Aorta (tissue), 5 donors: Measurements from ENCODE around the gene LLGL2. TPM values are rescaled to one million over a fixed set of nuclear protein-coding genes. Genes with fewer than 3 reads are reported as not detected.

ENCODE experiments used
- ATAC-seq: fragments of 200-7000 bp; cut with Tn5 transposase; one replicate; pipeline ENCODE4 v1.9.1; 2022; ENCODE audit warnings: moderate library complexity; ENCODE audit not compliant: low FRiP score
- DNase-seq, 2 donors: peaks; one replicate each; pipeline ENCODE4 v3.0.0-alpha.2; 2020
- H3K27ac ChIP-seq, 2 donors: one replicate each; pipeline ENCODE4 v1.5.1; 2013; ENCODE audit warnings: low read length in 2 of 2, mild to moderate bottlenecking in 2 of 2, moderate library complexity in 2 of 2, control low read depth in 1 of 2, inconsistent platforms in 1 of 2, low read depth in 1 of 2
- H3K27me3 ChIP-seq, 2 donors: one replicate each; pipeline ENCODE4 v1.6.1; 2013; ENCODE audit warnings: control low read depth in 1 of 2, low read length in 1 of 2, mild to moderate bottlenecking in 1 of 2, moderate library complexity in 1 of 2; ENCODE audit not compliant: insufficient read depth in 2 of 2, control insufficient read depth in 1 of 2
- H3K36me3 ChIP-seq, 2 donors: one replicate each; pipeline ENCODE4 v1.6.1; 2013; ENCODE audit warnings: control low read depth in 1 of 2, low read length in 1 of 2, mild to moderate bottlenecking in 1 of 2; ENCODE audit not compliant: insufficient read depth in 2 of 2, control insufficient read depth in 1 of 2
- H3K4me1 ChIP-seq, 2 donors: one replicate each; pipeline ENCODE4 v1.6.1; 2013; ENCODE audit warnings: low read length in 2 of 2, control low read depth in 1 of 2, mild to moderate bottlenecking in 1 of 2, moderate library complexity in 1 of 2; ENCODE audit not compliant: insufficient read depth in 2 of 2, control insufficient read depth in 1 of 2
- H3K4me3 ChIP-seq, 2 donors: one replicate each; pipeline ENCODE4 v1.5.1; 2013; ENCODE audit warnings: low read length in 2 of 2, control low read depth in 1 of 2, mild to moderate bottlenecking in 1 of 2
- H3K9me3 ChIP-seq: one replicate; pipeline ENCODE4 v1.6.1; 2013; ENCODE audit warnings: mild to moderate bottlenecking, low read length; ENCODE audit not compliant: control insufficient read depth
- WGBS, 2 donors: extraction: QIAGEN DNeasy Blood & Tissue Kit; methylation state at CpG; one replicate each; pipeline ENCODE4 v1.1.7; 2013; 5-methylcytosine and 5-hydroxymethylcytosine counted together
- intact Hi-C, 2 donors: fragments of 100-400 bp; cut with DNase I; formaldehyde crosslinking; loops; one replicate each; pipeline versions ENCODE4 v1.14.2 to v1.15.0; 2022
- polyA plus RNA-seq, 2 donors: library from polyadenylated mRNA; stranded (reverse); fragments of 200-250 nt; gene quantifications; one replicate each; pipeline ENCODE4 v1.2.3, GENCODE V29; 2013
- total RNA-seq, 2 donors: library from RNA; stranded (reverse); fragmentation: NEBNext Ultra II Directional; extraction: Animal tissue kit (Norgen Biotek cat#: 25700); gene quantifications; one replicate each; pipeline ENCODE4 v1.2.1, GENCODE V29; 2021
- donor health status: healthy with polysubstance abuse.
- donor health status: Bipolar disorder and iron deficiency.
- donor health status: DM: no; HTN: no; CAD: no.
- donor health status: DM: no; HTN: no; CAD: no.
- donor health status: DM: yes; HTN: yes; CAD: no.

LLGL2 gene
- total and polyA plus RNA-seq, 4 donors: 9.7 to 14.4 (median 10.6) TPM

DNA sequence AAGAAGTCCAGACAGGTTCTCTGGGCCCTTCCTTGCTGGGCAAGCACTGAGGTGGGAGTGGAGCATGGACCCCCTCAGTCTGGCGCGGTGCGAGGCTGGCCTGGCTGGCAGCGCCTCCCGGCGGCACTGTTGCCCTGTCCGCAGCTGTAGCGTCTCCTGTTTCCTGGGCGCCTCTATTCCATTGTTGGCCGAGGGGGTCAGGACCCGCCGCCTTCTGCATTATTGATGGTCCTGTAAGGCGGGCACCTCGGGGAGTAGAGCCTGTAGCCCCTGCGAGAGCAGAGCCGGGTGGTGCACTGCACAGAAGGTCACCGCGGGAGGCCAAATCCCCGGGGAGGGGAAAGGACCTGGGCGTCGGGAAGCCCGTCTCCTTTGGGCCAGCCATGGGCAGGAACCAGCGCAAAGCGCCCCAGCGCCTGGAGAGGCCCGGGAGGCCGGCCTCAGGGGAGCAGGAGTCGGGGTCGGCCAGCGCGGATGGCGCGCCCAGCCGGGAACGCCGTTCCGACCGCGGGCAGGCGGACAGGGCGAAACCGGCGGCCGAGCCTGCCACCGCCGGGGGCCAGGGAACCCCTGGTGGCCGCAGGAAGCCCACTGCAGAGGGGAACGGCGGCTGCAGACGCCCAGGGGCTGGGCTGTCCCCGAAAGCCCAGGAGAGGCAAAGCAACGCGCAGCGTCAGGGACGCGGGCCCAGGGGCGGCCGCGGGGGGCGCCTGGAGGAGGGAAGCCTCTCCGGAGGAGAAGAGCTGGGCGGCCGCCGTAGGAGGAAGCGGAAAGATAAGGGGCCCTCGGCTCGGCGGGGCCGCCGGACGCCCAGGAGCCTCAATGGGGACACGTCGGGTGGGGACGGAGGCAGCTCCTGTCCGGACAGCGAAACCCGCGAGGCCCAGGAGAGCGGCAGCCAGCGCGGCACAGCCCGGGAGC, 62.4 kb downstream of the LLGL2 start, which contains the start of gene MYO15B:
Gene MYO15B (plus strand): TSS at position 126 of the 921 bp plus-strand sequence. CDS start 258 bp downstream, at position 384.
- peak; percentile 82 to 89 for DNase-seq
- WGBS, 2 donors: 11% methylated on average over 71 to 82 of the region's 82 CpGs
- Histone ChIP-seq H3K36me3 (no peaks in the 10 kb centered on the region), H3K9me3 (no peaks in the 10 kb centered on the region), H3K27ac (peak within 1 kb of the TSS in 1 of 2 donors; percentile 45), H3K27me3 (no peaks in the 10 kb centered on the region), H3K4me3 (peak within 1 kb of the TSS in 1 of 2 donors; percentile 3), H3K4me1 (no peaks in the 10 kb centered on the region)
- ATAC-seq: peak; percentile 57
- intact Hi-C loops: loop anchor here (2.0 to 5.0 kb wide), 3 partner anchors 71 to 161 kb away; partner anchors contain the start of genes CASKIN2 (in 1 of the 2) and TSEN54 (in 1 of the 2)

DNA sequence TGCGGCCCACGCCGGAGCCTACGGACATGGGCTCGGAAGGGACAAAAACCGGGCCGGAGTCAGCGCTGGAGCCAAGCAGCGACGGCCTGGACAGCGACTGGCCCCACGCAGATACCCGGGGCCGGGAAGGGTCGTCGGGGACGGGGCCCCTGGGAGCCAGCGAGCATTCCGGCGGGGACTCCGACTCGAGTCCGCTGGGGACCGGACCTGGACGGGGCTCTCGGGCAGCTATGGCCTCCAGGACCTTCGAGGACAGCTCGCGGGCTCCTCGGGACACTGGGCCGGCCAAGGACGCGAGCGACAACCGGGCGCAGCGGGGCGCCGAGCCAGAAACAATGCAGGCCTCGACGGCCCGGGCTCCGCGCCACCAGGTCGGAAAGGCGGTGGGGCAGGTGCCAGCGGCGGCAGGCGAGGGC, 63.1 kb downstream of the LLGL2 start:
- H3K9me3 ChIP-seq: no peaks in the 10 kb centered on the region
- 1 to 2% methylated on average over 35 to 49 of the region's 49 CpGs for WGBS, 2 donors
- peak overlapping the region in 1 of 2 donors; percentile 45 for H3K27ac ChIP-seq
- intact Hi-C loops: loop anchor here (2.0 to 5.0 kb wide), 3 partner anchors 71 to 162 kb away; partner anchors contain the start of genes CASKIN2 (in 1 of the 2) and TSEN54 (in 1 of the 2)
- peak overlapping the region in 1 of 2 donors; percentile 3 for H3K4me3 ChIP-seq
- H3K36me3 ChIP-seq: no peaks in the 10 kb centered on the region
- no peaks in the 10 kb centered on the region for H3K4me1 ChIP-seq
- no peaks in the 10 kb centered on the region for H3K27me3 ChIP-seq
- ATAC-seq (peak; percentile 23), DNase-seq (peak; percentile 65 to 87)

DNA sequence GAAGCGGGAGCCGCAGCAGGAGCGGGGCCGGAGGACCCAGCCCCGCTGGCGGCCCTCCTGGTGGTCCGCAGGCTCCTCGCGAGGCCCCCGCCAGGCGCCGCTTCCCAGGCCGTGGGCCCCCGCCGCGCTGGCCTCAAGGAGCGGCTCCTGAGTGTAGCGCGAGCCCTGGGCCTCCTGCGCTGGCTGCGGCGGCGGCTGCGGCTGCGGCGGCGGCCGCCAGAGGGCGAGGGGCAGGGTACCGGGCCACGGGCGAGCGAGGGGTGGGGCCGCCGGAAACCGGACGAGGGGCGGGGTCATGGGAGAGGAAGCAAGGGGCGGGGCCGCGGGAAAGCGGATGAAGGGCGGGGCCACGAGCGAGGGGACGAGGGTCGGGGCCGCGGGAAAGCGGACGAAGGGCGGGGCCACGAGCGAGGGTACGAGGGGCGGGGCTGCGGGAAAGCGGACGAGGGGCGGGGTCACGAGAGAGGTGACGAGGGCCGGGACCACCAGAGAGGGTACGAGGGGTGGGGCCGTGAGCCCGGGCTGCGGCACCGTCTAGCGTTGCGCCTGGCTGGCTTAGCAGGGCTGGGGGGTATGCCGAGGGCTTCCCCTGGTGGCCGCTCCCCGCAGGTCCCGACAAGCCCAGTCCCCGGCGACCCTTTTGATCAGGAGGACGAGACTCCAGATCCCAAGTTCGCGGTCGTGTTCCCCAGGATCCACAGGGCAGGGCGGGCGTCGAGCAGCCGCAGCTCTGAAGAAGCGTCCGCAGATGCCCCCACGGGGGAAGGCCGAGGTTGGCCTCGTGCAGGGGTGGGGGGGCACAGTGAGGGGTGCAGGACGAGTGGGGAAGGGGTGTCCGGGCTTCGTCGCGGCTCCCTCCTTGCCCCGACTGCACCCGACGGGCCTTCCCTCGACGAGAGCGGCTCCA, 63.8 kb downstream of the LLGL2 start:
- Histone ChIP-seq H3K4me3 (peak overlapping the region; percentile 17 to 28), H3K4me1 (no peaks in the 10 kb centered on the region), H3K27me3 (no peaks in the 10 kb centered on the region), H3K9me3 (no peaks in the 10 kb centered on the region), H3K36me3 (no peaks in the 10 kb centered on the region), H3K27ac (peak overlapping the region in 1 of 2 donors; percentile 45)
- intact Hi-C loops: loop anchor here (2.0 to 5.0 kb wide), 3 partner anchors 72 to 162 kb away; partner anchors contain the start of genes CASKIN2 (in 1 of the 2) and TSEN54 (in 1 of the 2)
- ATAC-seq (peak; percentile 94), DNase-seq (peak; percentile 97 to 99)
- 7 to 8% methylated on average over 70 to 100 of the region's 100 CpGs for WGBS, 2 donors

DNA sequence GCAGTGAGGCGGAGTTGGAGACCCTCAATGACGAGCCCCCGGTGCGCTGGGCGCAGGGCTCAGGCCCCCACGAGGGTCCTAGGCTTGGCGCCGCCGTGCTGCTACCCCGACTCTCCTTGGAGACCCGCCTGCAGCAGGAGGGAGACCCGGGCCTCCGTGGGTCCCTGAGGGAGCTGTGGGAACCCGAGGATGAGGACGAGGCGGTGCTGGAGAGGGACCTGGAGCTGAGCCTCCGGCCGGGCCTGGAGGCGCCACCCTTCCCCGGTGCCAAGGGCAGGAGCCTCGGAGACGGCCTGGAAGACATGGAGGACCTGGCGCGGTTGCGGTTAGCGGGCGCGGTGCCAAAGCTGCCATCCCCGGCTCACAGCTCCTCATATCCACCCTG, 64.4 kb downstream of the LLGL2 start:
- Histone ChIP-seq H3K9me3 (no peaks in the 10 kb centered on the region), H3K36me3 (no peaks in the 10 kb centered on the region), H3K27ac (no peak overlapping the region), H3K4me3 (no peak overlapping the region), H3K27me3 (no peaks in the 10 kb centered on the region), H3K4me1 (no peaks in the 10 kb centered on the region)
- peak in 1 of 2 donors; percentile 80 for DNase-seq
- no peak for ATAC-seq
- intact Hi-C loops: loop anchor here (2.0 to 5.0 kb wide), 3 partner anchors 73 to 163 kb away; partner anchors contain the start of genes CASKIN2 (in 1 of the 2) and TSEN54 (in 1 of the 2)
- 44 to 52% methylated on average over 27 to 29 of the region's 29 CpGs for WGBS, 2 donors

DNA sequence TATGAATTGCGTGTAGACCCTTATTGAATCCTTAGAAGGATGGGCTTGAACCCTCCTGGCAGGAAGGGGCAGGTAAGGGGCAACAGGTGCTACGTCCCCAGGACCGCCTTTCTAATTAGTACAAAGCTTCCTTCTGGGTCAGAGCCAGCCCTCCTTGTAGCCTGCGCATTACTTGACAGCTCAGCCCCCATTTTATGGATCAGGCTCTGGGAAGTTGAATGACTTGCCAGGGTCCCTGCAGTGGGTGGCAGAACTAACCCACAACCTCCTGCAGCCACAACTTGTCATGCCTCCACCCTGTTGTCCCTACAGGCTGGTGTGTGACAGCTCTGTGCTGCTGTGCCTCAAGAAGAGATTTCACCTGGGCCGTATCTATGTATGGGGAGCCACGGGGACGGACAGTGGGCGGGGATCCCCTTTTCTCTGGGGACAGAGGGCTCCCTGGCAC, 64.8 kb downstream of the LLGL2 start:
- Histone ChIP-seq H3K4me1 (no peaks in the 10 kb centered on the region), H3K36me3 (no peaks in the 10 kb centered on the region), H3K27ac (no peak overlapping the region), H3K4me3 (no peak overlapping the region), H3K27me3 (no peaks in the 10 kb centered on the region), H3K9me3 (no peaks in the 10 kb centered on the region)
- 87 to 89% methylated on average over 8 of the region's 8 CpGs for whole genome bisulfite sequencing, 2 donors
- no peak for DNase-seq
- no peak for ATAC-seq
- intact Hi-C loops: no loop called here

DNA sequence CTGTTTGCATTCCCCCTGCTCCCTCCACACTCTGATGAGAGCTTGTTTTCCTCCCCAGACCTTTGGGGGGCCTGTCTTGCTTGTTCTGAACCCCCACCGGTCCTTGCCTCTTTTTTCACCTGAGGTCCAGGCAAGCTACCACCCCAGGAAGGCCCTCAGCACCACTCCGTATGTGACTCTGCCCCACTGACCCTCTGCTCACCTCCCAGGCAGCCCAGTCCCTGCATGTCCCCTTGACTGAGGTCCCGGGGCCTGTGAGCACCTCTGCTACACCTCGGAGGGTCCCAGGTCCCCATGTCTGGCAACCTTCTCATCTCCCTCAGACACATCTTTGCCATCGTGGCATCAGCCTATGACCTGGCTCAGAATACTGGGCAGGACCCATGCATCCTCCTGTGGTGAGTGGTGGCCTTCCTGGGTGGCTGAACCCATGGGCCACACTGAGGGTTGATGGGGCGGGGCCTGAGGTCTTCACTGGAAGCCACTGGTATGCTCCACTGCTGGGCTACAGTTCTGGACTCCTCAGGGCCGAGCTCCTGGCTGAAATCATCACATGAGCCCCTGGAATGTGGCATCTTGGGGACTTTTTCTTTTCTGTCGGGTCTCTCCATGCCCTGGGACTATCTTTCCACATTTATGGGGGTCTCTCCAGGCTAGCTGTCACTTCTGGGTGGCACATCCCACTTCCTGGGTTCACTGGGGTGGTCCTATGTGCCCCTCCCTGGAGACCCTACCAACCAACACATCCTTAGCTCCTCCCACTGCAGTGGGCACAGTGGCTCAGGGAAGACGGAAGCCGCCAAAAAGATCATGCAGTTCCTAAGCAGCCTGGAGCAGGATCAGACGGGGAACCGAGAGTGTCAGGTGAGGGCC, 65.6 kb downstream of the LLGL2 start:
- DNase-seq (no peak), ATAC-seq (no peak)
- Histone ChIP-seq H3K9me3 (no peaks in the 10 kb centered on the region), H3K4me1 (no peaks in the 10 kb centered on the region), H3K36me3 (no peaks in the 10 kb centered on the region), H3K27ac (no peak overlapping the region), H3K4me3 (no peak overlapping the region), H3K27me3 (no peaks in the 10 kb centered on the region)
- intact Hi-C loops: no loop called here
- WGBS, 2 donors: 79% methylated on average over 12 of the region's 12 CpGs

DNA sequence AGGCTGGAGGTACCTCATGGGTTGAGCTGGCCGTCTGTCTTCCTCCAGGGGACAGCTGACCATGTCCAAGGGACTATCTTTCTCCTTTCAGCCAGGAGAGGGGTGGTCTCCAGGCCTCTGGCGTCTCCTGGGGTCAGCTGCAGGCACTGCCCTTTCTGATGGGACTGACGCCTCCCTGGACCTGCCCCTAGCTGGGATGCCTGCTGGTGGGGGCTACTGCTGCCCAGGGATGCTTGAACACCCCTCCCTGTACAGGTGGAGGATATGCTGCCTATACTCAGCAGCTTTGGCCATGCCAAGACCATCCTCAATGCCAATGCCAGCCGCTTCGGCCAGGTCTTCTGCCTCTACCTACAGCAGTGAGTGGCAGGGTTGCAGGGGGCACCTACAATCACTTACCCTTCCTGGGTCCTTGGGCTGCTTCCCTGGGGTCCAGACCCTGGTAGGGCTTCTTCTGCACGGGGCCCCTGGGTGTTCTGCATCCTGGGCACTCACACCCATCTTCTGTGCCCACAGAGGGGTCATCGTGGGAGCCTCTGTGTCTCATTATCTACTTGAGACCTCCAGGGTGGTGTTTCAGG, 66.3 kb downstream of the LLGL2 start:
- no peaks in the 10 kb centered on the region for H3K27me3 ChIP-seq
- no peaks in the 10 kb centered on the region for H3K9me3 ChIP-seq
- no peak overlapping the region for H3K4me3 ChIP-seq
- H3K4me1 ChIP-seq: no peaks in the 10 kb centered on the region
- no peaks in the 10 kb centered on the region for H3K36me3 ChIP-seq
- no peak for DNase-seq
- intact Hi-C loops: no loop called here
- WGBS, 2 donors: 86 to 89% methylated on average over 7 of the region's 7 CpGs
- no peak for ATAC-seq
- no peak overlapping the region for H3K27ac ChIP-seq
